HCT116 (cell line): ENCODE data around the gene PNPLA8. TPM values are rescaled to one million over a fixed set of nuclear protein-coding genes. Genes with fewer than 3 reads are reported as not detected.

ENCODE experiments used
- ATAC-seq: fragments of 200-7000 bp; cut with Tn5 transposase; 2 replicates; pipeline ENCODE4 v1.9.1; 2020; ENCODE audit warnings: mild to moderate bottlenecking, moderate library complexity
- BruUV-seq: library from RNA; stranded (reverse); fragments of 400-500 nt; replicated peaks from 2 replicates; lab custom pipeline; 2021; lab: Mats Ljungman, UMichigan
- CTCF ChIA-PET: fragments of 300-600 bp; sonication (Branson Sonifier 250); formaldehyde crosslinking; loops from one replicate; lab custom pipeline; 2021; ENCODE audit warnings: antibody characterized with exemption; lab: Charles Lee
- POLR2A ChIA-PET: fragments of 300-600, 350-600 bp; sonication (Branson Sonifier 250); formaldehyde crosslinking; loops from one replicate; lab custom pipeline; 2021; ENCODE audit warnings: antibody characterized with exemption; lab: Charles Lee
- RAD21 ChIA-PET, 2 experiments: fragments of 300-600 bp; sonication (Branson Sonifier 250); formaldehyde crosslinking; loops; one replicate each; lab custom pipeline; 2023; ENCODE audit warnings: low total read pairs in 2 of 2; ENCODE audit not compliant: uncharacterized antibody in 2 of 2, unreplicated experiment in 2 of 2, low non-redundant PET in 1 of 2; lab: Charles Lee
- DNase-seq: peaks from one replicate; pipeline ENCODE4 v3.0.0-alpha.2; 2010; ENCODE audit warnings: low read depth, low spot score
- H2AFZ ChIP-seq: fragments of 200-600 bp; shearing (Covaris generic), sonication (generic); 2 replicates; pipeline ENCODE4 v1.6.1; 2017; ENCODE audit warnings: low read depth, mixed run types, mixed read lengths, antibody characterized with exemption, low read length; ENCODE audit not compliant: poor library complexity, severe bottlenecking
- H3K27ac ChIP-seq: 2 replicates; pipeline ENCODE4 v1.5.1; 2012; ENCODE audit warnings: low read depth, low read length
- H3K27me3 ChIP-seq: fragments of 200-600 bp; sonication (generic); 2 replicates; pipeline ENCODE4 v1.6.1; 2016; ENCODE audit warnings: mixed run types, low read length, mixed read lengths; ENCODE audit not compliant: insufficient read depth
- H3K36me3 ChIP-seq, 2 experiments: fragments of 200-500 bp in 1 of 2; fragments of 200-600 bp in 1 of 2; sonication (Bioruptor generic) in 1 of 2; sonication (generic) in 1 of 2; 2 replicates each; pipeline versions ENCODE4 v1.5.1 to v1.6.1; 2014 to 2016; ENCODE audit warnings: low read length in 2 of 2, inconsistent platforms in 1 of 2, mixed read lengths in 1 of 2, mixed run types in 1 of 2; ENCODE audit not compliant: insufficient read depth in 2 of 2, control insufficient read depth in 1 of 2
- H3K4me1 ChIP-seq, 2 experiments: fragments of 200-600 bp in 1 of 2; sonication (generic) in 1 of 2; 2 replicates each; pipeline versions ENCODE4 v1.5.1 to v1.6.1; 2012 to 2017; ENCODE audit warnings: low read length in 2 of 2, inconsistent platforms in 1 of 2, mild to moderate bottlenecking in 1 of 2, mixed read lengths in 1 of 2, mixed run types in 1 of 2, moderate library complexity in 1 of 2; ENCODE audit not compliant: insufficient read depth in 2 of 2, control insufficient read depth in 1 of 2
- H3K4me2 ChIP-seq: fragments of 200-600 bp; sonication (generic); 2 replicates; pipeline ENCODE4 v1.6.1; 2017; ENCODE audit warnings: mixed run types, low read length, mixed read lengths
- H3K4me3 ChIP-seq, 2 experiments: fragments of 200-600 bp in 1 of 2; sonication (generic) in 1 of 2; replicated peaks in 1 of 2; 2 replicates each; pipeline ENCODE4 v1.5.1; 2011 to 2016; ENCODE audit warnings: low read length in 2 of 2, control low read depth in 1 of 2, low read depth in 1 of 2, mild to moderate bottlenecking in 1 of 2, mixed read lengths in 1 of 2, mixed run types in 1 of 2
- H3K79me2 ChIP-seq: fragments of 200-600 bp; sonication (generic); 2 replicates; pipeline ENCODE4 v1.6.1; 2017; ENCODE audit warnings: mild to moderate bottlenecking, mixed run types, low read length, moderate library complexity, mixed read lengths; ENCODE audit not compliant: insufficient read depth
- H3K9ac ChIP-seq: fragments of 200-600 bp; sonication (generic); 2 replicates; pipeline ENCODE4 v1.6.1; 2016; ENCODE audit warnings: low read length, mixed read lengths
- H3K9me2 ChIP-seq: fragments of 200-600 bp; sonication (generic), shearing (Covaris generic); 2 replicates; pipeline ENCODE4 v1.6.1; 2017; ENCODE audit warnings: mixed run types, mild to moderate bottlenecking, moderate library complexity; ENCODE audit not compliant: insufficient read depth
- H3K9me3 ChIP-seq, 2 experiments: fragments of 200-500 bp in 1 of 2; fragments of 200-600 bp in 1 of 2; sonication (Bioruptor generic) in 1 of 2; sonication (generic) in 1 of 2; 2 replicates each; pipeline ENCODE4 v1.6.1; 2014 to 2017; ENCODE audit warnings: low read length in 2 of 2, mixed read lengths in 2 of 2, inconsistent platforms in 1 of 2, low read depth in 1 of 2, mild to moderate bottlenecking in 1 of 2, mixed run types in 1 of 2, moderate library complexity in 1 of 2; ENCODE audit not compliant: control insufficient read depth in 1 of 2, insufficient read depth in 1 of 2
- H4K20me1 ChIP-seq: fragments of 200-600 bp; sonication (generic), shearing (Covaris generic); 2 replicates; pipeline ENCODE4 v1.6.1; 2017; ENCODE audit warnings: mixed run types, mild to moderate bottlenecking, moderate library complexity; ENCODE audit not compliant: insufficient read depth
- CTCF ChIP-seq, 3 experiments: fragments of 200-600 bp in 1 of 3; sonication (generic) in 1 of 3; IDR thresholded peaks in 2 of 3; conservative IDR thresholded peaks in 1 of 3; 2 replicates each; pipeline ENCODE4 v1.5.1; 2012 to 2017; ENCODE audit warnings: low read depth in 2 of 3, low read length in 2 of 3, antibody characterized with exemption in 1 of 3, borderline replicate concordance in 1 of 3, control low read depth in 1 of 3, mild to moderate bottlenecking in 1 of 3, mixed read lengths in 1 of 3, mixed run types in 1 of 3, moderate library complexity in 1 of 3; ENCODE audit not compliant: insufficient read depth in 1 of 3
- EGR1 ChIP-seq: IDR thresholded peaks from 2 replicates; pipeline ENCODE4 v1.6.1; 2012; ENCODE audit warnings: low read depth
- JUND ChIP-seq: IDR thresholded peaks from 2 replicates; pipeline ENCODE4 v1.6.1; 2012
- RAD21 ChIP-seq: IDR thresholded peaks from 2 replicates; pipeline ENCODE4 v1.6.1; 2012; ENCODE audit warnings: low read depth, mild to moderate bottlenecking
- SIN3A ChIP-seq: IDR thresholded peaks from 2 replicates; pipeline ENCODE4 v1.6.1; 2012; ENCODE audit warnings: low read depth
- intact Hi-C: fragments of 100-400 bp; cut with micrococcal nuclease; formaldehyde crosslinking; loops from 2 replicates; pipeline ENCODE4 v1.10.0; 2022
- total RNA-seq: library from RNA; stranded (reverse); gene quantifications from one replicate; pipeline ENCODE4 v1.2.1, GENCODE V29; 2021; ENCODE audit not compliant: unreplicated experiment

PNPLA8 gene
- total RNA-seq, 1 experiment from 2014 or later = 12.9 TPM

DNA sequence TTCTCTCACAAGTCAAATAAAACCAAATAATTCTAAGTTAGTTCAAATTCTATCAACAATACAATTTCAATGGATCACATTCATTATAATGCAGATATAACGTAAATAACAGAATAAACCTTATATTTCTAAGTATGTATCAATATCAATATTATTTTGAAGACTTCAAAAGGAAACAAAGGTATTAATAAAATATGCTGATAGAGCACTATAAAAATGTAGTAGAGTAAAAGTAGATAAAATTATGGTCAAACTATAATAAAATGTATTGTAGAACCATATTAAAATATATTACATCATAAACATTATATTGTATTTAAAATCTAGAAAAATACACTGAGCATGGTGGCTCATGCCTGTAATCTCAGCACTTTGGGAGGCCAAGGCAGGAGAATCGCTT lies 46.2 kb downstream of the PNPLA8 start (continued):
- no peak for TF ChIP-seq EGR1
- TF ChIP-seq RAD21 = no peak
- TF ChIP-seq CTCF (IDR thresholded peaks at IDR 0.05 in 2 of 3, conservative IDR thresholded peaks at IDR 0.05 in 1 of 3; ENCODE audit: borderline replicate concordance in 1 of 3, insufficient read depth in 1 of 3, low read depth in 2 of 3, low read length in 2 of 3) = no peak

GRCh38 chr7:108479118-108479517 lies 46.8 kb downstream of the PNPLA8 start:
- Histone ChIP-seq H3K36me3 (peaks cover 0 to 4% of the 10 kb centered on the region in 2 experiments; a peak in 1 of 4 replicates), H3K27ac (no peak overlapping the region), H3K4me1 (no peaks in the 10 kb centered on the region), H3K4me3 (no peak overlapping the region), H3K9me2 (no peaks in the 10 kb centered on the region), H2AFZ (no peak overlapping the region), H3K79me2 (no peaks in the 10 kb centered on the region), H4K20me1 (no peaks in the 10 kb centered on the region), H3K9me3 (no peaks in the 10 kb centered on the region), H3K4me2 (no peak overlapping the region)
- intact Hi-C loops = no loop called here
- ATAC-seq (no peak), DNase-seq (no peak)
- CTCF ChIA-PET = no interaction called here
- no peak for TF ChIP-seq CTCF (IDR thresholded peaks at IDR 0.05 in 2 of 3, conservative IDR thresholded peaks at IDR 0.05 in 1 of 3; ENCODE audit: borderline replicate concordance in 1 of 3, insufficient read depth in 1 of 3, low read depth in 2 of 3, low read length in 2 of 3)
- TF ChIP-seq SIN3A = no peak
- TF ChIP-seq JUND = no peak
- TF ChIP-seq EGR1 = no peak
- TF ChIP-seq, all 23 proteins: peak for 0
- RAD21 ChIA-PET = no interaction called here
- H3K27me3 ChIP-seq = no peaks in the 10 kb centered on the region
- POLR2A ChIA-PET = no interaction called here
- no peak overlapping the region for H3K9ac ChIP-seq
- BruUV-seq = no TSS peak
